HG03571 (cell line): Measurements from ENCODE around the gene CNTN4.
"Not testable (repeated sequence)": the region's sequence is repeated elsewhere in the genome, so short reads cannot be mapped to it uniquely, and the experiment has no call there.

ENCODE experiments used
- ATAC-seq: cut with Tn5 transposase; IDR thresholded peaks from one replicate; pipeline ENCODE4 v1.9.1; 2021; ENCODE audit not compliant: unreplicated experiment

Gene CNTN4

DNA sequence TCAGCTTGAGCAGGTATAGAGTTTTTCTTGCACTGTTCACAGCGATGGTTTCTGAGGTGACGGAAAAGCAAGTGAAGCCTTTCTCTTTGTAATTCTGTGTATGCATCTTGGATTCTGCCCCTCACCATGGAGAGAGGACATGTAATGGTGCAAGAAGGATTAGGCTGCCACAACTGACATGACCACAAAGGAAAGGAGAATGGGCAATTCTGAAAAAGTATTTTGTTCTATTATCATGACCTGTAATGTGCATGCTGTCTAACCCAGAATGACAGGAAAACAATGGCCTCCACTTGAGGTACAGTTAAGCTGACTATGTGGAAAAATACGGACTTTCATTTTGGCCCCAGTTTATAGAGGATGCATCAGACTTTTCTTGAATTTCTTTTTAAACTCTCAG, 784.6 kb downstream of the CNTN4 start:
- ATAC-seq: no peak

DNA sequence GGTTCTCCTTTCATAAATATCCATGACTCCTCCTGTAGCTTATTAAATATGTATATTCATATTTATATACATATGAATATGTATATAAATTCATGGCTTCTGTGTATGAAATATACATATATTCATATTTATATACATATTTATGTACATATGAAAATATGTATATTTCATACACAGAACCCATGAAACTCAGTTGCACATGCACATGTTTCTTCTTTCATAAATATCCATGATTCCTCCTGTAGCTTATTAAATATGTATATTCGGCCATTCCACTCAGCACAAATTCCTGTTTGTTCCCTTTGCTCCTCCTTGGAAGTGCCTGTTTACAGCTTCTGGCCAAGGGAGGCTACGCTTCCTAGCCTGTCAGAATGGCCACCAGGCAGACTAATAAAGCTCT, 789.9 kb downstream of the CNTN4 start:
- no peak for ATAC-seq

DNA sequence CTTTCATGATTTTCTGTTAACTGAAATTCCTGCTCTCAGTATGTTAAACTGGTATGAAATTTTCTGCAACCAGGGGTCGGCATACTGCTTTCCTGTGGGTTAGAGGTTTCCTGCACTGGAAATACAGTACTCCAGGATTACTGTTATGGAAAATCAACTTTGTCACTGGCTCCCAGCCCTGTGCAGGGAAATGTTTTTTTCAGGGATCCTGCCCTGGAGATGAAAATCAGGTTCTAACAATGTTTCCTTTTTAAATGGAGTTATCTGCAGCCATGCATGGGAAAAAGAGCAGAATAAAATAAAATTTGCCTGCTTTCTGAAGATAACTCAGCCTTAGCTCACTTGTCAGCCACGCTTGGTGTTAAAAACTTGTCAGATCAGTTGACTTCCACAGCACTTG, 791.1 kb downstream of the CNTN4 start:
- no peak for ATAC-seq

DNA sequence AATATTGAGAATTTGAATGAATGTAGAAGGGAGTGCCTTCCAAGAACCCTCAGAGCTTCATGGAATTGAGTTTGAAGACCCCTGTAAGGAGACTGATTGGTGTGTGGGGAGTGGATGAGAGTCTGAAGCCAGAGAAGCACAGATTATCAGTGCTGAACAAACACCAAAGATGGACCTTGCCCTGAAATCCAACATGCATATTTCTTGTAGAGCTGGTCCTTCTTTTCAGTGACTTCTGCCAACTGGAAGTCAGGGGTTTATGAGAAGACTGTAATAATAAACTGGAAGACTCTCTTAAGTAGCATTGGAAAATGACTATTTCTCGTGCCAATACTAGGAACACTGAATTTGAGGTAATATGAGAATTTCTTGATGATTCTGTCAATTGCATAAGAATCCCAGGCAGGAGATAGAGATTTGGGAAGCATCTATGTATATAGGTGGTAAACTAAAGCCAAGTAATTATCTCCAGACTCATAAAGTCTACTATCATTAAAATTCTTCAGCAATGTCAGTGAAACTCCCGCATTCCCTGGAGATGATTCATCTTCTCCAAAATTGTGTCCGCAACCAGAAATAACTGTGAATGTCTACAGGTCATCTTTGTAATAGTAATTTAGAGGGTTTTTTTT, 797.8 kb downstream of the CNTN4 start:
- ATAC-seq: no peak

DNA sequence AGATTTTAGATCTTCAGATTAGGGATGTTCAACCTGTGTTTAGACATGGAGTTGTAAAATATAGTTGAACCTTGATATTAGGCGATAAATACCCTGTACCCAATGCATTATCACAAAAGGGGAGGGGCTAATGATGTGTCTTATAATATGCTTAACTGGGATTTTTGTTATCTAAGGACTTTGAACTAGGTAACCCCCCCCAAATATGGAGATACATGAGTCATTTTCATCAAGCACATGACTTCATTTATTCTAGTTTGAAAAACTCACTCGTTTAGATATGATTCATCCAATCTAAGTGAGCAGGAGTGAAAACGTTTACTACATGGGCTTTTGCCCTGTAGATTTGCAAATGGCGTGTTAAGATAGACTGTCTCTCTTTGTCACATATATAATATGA, 799.2 kb downstream of the CNTN4 start:
- ATAC-seq: no peak

DNA sequence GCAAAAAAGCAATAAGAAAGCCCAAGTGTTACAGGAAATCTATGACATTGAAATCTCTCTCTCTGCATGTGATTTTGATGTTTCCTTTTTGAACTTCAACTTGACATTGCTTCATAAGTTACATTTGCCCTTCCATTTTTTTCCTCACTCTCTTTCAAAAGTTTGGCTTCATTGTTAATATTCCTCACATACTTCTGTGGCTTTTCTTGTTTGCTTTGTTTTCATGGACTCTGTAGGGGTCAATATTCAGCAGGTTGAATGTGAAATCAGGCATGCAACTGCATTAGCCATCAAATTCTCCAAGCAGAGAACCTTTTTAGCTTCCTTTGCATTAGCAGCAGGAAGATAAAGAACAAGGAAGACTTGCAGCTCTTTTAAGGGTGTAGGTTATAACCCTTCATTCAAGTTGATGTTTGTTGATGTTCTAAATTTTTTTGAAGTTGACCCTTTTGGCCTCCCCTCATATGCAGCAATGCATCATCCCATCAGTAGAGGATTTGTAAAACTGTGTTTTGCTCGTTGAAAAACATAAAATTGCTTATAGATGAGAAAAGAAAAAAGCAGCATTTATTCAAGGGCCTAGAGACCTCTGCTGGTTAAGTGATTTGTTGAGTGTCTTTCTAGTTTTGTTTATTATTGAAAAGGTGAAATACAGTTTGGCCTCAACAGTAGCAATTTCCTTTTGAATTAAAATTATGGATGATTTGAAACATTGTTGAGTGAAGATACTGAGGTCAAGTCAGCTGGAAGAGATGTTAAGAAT, 800.1 kb downstream of the CNTN4 start:
- ATAC-seq: no peak

DNA sequence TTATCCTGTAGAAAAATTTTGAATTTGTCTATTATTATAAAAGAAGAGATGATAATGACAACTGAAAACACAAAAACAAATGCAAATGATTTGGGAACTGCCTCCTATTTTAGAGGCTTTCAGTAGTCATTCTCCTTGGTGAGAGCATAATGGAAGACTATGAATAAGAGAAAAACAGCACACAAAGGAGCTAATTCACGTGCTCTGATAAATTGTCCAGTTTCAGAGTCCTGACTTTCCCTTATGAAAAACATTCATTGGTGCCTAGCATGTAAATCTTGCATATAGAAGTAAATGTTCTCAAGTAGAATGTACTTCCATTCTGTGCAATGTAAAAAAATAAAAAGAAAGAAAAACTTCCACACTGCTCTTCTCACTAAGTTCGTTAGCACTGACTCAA, 805.4 kb downstream of the CNTN4 start:
- ATAC-seq: no peak

DNA sequence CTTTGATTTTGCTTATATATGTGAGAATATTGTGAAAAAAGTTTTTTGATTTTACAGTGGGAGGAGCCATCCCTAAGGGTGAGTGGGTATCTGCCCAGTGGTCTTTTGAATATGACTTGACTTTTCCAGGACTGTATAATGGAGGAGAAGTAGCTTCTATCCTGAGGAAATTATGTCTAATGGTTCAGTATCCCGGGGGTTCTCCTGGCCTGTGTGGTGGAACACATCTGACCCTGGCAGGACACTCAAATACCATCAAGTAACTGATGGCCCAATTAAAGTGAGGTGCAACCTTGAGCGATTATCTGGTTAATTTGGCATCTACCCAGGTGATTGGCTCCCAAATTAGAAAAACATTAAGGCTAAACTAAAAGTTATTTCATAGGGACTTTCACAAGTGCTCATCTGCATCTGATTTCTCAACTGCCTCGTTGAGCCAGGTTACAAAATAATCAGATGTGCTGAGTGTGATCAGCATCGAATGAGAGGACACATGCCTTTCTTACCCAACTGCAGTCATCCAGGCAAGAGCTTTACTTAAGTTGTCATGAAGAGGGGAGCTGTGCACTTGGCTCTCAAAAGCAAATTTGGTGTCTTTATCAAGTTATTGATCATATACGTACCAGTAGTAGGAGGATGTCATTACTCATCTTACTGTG, 810.2 kb downstream of the CNTN4 start:
- ATAC-seq: no peak

DNA sequence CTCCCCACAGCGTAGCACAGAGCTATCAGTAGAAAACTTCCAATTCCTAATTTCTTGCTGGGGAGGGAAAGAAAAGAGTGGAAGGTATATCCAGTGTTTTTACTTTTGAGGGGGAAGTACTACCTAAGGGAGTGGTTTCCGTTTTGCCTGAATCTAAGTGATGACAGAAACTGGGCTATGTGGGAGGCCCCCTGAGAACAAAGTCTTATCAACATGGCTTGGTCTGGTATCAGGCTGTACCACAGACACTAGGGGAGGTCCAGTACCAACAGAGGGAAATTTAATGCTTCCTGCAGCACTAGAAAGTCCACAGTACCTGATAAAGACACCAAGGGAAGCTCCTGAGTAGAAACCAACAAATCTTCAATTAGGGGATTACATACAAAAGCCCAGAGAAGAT, 812.3 kb downstream of the CNTN4 start:
- ATAC-seq: no peak

DNA sequence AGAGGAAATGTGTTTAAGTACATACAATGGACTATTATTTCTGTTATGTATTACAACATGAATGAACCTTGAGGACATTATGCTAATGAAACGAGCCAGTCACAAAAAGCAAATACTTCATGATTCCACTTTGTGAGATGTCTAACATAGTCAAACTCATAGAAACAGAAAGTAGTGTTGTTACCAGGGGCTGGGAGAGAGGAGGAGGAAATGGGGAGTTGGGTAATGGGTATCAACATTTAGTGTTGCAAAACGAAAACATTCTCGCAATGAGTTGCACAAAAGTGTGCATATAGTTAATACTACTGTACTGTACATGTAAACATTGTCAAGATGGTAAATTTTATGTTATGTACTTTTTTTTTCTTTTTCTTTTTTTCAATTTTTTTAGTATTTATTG, 817.2 kb downstream of the CNTN4 start:
- no peak for ATAC-seq

DNA sequence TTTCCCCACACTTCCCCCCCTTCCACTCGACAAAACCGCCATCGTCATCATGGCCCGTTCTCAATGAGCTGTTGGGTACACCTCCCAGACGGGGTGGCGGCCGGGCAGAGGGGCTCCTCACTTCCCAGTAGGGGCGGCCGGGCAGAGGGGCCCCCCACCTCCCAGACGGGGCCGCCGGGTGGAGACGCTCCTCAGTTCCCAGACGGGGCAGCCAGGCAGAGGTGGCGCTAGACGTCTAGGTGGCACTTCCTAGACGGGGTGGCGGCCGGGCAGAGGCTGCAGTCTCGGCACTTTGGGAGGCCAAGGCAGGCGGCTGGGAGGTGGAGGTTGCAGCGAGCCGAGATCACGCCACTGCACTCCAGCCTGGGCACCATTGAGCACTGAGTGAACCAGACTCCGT, 818.0 kb downstream of the CNTN4 start:
- not testable (repeated sequence) for ATAC-seq

DNA sequence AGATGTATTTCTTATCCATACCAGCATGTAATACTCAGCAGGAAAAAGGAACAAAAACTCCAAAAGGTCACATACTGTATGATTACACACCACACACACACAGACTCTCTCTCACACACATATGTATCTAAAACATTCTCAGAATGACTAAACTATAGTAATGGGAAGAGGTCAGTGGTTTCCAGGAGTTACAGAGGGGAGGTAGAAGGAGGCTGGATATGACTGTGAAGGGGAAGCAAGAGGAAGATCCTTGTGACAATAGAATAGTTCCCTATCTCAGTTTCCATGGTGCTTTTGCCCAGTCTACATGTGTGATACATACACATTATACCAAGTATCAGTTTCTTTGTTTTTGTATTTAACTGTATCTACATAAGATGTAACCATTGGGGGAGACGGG, 821.4 kb downstream of the CNTN4 start:
- peak; percentile 53 for ATAC-seq

DNA sequence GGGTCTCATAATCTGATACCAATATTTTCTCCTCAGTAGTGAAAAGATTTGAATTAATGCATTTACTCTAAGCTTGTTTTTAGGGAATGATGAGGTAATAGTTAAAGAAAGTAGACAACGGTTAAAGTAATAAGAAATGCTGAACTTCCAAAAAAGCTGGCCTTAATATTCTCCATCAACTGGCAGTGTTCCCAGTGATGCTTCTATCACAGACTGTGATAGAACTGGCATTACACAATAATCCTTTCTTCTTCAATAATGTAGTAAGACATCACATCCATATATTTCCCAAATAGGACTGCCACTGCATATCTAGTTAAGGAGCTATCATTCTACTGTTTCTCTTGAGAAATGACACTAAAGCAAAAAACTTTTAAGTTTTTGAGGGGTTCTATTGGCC, 822.8 kb downstream of the CNTN4 start:
- ATAC-seq: no peak

DNA sequence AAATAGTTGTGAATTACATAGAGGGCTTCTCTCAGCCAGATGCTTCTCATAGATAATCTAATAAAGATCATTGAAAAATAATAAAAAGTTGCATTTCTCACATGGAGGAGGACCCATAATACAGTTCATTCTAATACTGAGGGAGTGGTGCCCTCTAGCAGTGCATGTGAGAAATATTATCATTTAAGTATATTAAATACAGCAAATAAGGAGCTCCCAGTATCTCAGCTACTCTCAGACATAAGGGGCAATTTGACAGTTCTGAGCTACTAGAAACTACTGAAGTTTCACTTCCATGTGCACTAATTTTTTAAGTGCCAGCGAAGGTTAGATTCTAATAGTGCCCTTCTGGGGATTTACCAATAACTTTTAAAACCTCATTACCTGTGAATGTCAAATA, 823.2 kb downstream of the CNTN4 start:
- no peak for ATAC-seq

DNA sequence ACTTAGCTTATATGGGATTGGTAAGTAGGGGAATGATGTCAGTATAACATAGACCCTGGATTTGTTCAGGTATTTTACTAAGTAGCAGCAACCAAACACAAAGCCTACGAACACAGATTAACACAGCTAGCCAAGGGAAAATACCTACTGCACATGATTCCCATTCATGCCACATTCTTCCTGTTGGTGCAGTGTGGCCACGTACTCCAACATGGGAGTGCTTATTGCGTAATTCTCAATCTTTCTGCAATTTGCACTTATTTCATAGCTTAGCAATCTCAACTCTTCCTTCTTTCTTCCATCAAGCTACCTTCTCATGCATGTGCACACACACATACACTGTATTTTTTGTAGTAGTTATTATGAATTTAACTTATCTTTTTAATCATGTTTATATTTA, 824.7 kb downstream of the CNTN4 start:
- ATAC-seq: no peak

DNA sequence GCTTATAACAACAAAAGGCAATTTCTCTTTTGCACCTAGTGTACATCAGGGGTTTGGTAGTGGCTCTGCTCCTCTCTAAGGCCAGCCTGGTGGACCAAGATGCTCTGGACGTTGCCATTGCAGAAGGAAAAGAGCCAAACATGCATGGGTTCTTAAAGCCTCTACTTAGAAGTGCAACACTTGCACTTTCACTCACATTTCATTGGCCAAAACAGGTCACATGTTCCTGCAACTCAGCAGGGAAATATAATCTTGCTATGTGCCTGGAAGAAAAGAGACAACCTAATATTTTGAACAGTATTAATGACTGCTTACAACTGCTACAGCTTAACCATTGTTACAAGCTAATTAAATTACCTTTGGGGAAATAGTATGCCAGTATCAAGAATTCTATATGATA, 828.6 kb downstream of the CNTN4 start:
- no peak for ATAC-seq

DNA sequence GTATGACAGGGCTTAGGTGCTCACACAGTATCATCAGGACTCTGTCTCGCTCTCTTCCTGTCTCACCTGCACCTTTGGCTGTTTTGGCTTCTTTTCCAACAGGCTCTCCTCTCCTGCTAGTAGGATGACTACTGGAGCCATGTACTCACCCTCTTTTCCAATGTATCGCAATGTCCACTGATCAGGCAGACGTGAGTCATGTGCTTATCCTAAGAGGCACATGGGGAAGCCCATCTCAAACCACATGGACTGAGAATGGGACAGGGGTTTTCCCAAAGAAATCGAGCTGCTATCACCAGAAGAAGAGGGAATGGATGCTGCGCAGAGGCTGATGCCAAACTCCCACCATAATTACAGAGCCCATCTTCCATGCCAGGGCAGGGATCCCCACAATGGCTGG, 830.9 kb downstream of the CNTN4 start:
- ATAC-seq: no peak

DNA sequence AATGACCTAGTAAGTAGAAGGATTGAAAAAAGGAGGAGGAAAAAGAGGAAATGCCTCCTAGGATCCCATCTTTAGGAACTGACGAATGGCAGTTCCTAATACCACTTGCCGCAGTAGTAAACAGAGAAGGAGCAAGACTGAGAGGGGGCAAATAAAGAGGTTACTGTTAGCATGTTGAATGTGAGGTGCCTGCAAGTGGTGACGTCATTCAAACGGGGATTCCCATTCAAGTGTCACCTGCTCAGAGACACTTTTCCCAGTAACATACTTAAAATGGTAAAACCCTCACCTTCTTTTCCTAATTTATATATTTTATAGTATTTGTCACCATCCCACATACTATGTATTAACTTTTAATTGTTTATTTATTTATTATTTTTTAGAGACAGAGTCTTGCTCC, 832.6 kb downstream of the CNTN4 start:
- ATAC-seq: no peak

DNA sequence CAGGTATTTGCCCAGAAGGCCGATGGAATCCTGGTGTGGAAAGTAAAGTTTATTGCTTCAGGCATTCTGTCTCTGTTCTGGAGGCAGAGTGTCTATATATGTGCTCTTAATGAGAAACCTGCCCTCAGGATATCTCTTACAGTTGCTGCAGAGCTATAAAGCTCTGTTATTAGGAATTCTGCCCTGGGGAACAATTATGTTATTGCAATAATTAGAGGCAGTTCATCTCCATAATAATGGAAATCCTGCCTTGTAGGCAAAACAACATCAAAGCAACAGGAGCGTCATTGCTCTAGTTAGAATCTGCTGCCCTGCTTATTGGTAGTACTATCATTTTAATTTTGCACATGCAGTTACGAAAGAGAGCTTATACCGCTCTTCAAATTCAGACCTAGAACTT, 835.9 kb downstream of the CNTN4 start:
- ATAC-seq: no peak

DNA sequence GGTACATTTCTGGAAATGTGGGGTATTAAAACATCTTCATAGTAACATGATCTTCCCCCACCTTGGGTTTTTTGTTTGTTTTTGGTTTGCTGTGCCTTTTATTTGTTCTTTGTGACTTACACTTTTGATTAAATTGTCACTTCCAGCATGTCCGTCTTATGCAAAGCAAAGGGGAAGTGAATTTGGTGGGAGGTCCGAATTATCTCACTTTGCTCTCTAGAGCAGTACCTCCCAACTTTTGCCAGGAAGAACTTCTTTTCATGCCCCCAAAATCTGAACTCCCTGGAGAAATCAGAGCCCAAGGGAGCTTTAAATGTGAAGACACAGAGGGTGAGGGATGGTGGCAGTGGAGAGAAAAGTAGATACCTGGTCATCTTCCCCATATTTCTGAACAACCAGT, 838.4 kb downstream of the CNTN4 start:
- no peak for ATAC-seq

DNA sequence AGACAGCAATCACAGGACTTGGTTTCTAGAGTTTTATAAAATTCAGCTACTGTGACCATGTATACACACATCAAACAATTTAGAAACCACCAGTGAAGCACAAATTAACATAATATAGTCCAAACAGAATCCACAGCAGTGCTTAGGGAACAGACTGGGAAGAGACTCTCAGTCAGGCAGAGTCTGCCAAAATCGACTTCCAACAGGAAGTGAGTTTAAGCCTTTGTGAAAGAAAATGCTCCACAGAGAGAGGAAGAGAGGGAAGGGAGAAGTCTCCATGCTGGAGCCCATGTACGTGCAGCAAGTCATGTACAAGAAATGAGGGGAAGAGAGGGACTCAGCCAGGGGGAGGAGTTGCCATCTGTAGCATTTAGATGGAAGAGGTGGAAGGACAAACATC, 838.9 kb downstream of the CNTN4 start:
- ATAC-seq: no peak

DNA sequence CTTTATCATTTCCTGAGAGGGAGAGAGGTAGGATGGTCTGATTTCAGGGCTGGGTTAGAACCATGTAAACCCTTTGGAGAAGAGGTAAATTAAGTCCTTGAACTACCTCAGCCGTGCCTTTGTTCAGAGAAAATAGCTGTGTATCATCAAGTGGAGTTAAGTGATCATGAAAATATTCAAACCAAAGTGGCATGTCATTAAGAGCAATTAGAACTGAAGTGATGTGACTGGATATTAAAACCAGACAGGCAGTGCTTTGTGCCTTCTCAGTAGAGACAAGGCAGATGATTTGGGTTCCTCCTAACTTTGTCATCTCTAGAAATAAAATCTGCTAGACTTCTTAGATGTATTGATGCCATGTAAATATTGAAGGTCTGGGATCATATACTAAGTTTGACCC, 840.0 kb downstream of the CNTN4 start:
- ATAC-seq: no peak
